WTC11 (cell line): ENCODE results near the gene COMMD9. TPM values are rescaled to one million over a fixed set of nuclear protein-coding genes. Genes with fewer than 3 reads are reported as not detected.

Experiments used
- ATAC-seq: fragments of 200-7000 bp; cut with Tn5 transposase; 2 replicates; pipeline ENCODE4 v1.10.0; 2021; ENCODE audit warnings: mild to moderate bottlenecking, moderate library complexity
- Bru-seq: library from RNA; stranded (reverse); fragments of 400-500 nt; gene quantifications from one replicate; lab custom pipeline; 2021; lab: Mats Ljungman, UMichigan
- CTCF ChIA-PET: fragments of 300-600 bp; sonication (Branson Sonifier 250); formaldehyde crosslinking; loops from one replicate; lab custom pipeline; 2021; ENCODE audit warnings: antibody characterized with exemption; lab: Charles Lee
- POLR2A ChIA-PET: fragments of 350-600 bp; sonication (Branson Sonifier 250); formaldehyde crosslinking; loops from one replicate; lab custom pipeline; 2021; ENCODE audit warnings: antibody characterized with exemption; lab: Charles Lee
- DNase-seq: peaks from one replicate; pipeline ENCODE4 v3.0.0; 2021; ENCODE audit warnings: low spot score
- H3K27ac Mint-ChIP-seq: 2 replicates; pipeline ENCODE4 v1.8.0; 2021; ENCODE audit warnings: mixed read lengths
- H3K27me3 Mint-ChIP-seq: 2 replicates; pipeline ENCODE4 v1.8.0; 2021; ENCODE audit warnings: low read depth, mild to moderate bottlenecking, moderate library complexity, mixed read lengths
- H3K36me3 Mint-ChIP-seq: 2 replicates; pipeline ENCODE4 v1.8.0; 2021; ENCODE audit warnings: mixed read lengths
- H3K4me1 Mint-ChIP-seq: 2 replicates; pipeline ENCODE4 v1.8.0; 2022; ENCODE audit warnings: mixed read lengths
- H3K4me3 Mint-ChIP-seq: 2 replicates; pipeline ENCODE4 v1.8.0; 2021; ENCODE audit warnings: mild to moderate bottlenecking, moderate library complexity, mixed read lengths
- H3K9me3 Mint-ChIP-seq: 2 replicates; pipeline ENCODE4 v1.8.0; 2021; ENCODE audit warnings: mixed read lengths
- CBFB ChIP-seq: sonication (generic); formaldehyde crosslinking; IDR thresholded peaks from 2 replicates; pipeline ENCODE4 v1.8.1; 2022; ENCODE audit warnings: mild to moderate bottlenecking, low read depth, missing genetic modification reagents
- CDX4 ChIP-seq: fragments of 250-450 bp; sonication (Bioruptor Pico); IDR thresholded peaks from 2 replicates; pipeline ENCODE4 v1.9.0; 2021; ENCODE audit warnings: moderate library complexity, mild to moderate bottlenecking, inconsistent platforms, borderline replicate concordance
- CREB1 ChIP-seq: sonication (generic); formaldehyde crosslinking; IDR thresholded peaks from 2 replicates; pipeline ENCODE4 v1.8.0; 2023; ENCODE audit warnings: mild to moderate bottlenecking, missing genetic modification reagents
- CTCF ChIP-seq: fragments of 200-600 bp; IDR thresholded peaks from 2 replicates; pipeline ENCODE4 v1.8.0; 2022; ENCODE audit warnings: antibody characterized with exemption
- ETV6 ChIP-seq: sonication (generic); formaldehyde crosslinking; IDR thresholded peaks from 2 replicates; pipeline ENCODE4 v1.8.1; 2022; ENCODE audit warnings: mild to moderate bottlenecking, missing genetic modification reagents
- FOXK1 ChIP-seq: sonication (generic); formaldehyde crosslinking; IDR thresholded peaks from 2 replicates; pipeline ENCODE4 v1.8.0; 2022; ENCODE audit warnings: mild to moderate bottlenecking, moderate library complexity, missing genetic modification reagents
- FOXP4 ChIP-seq: sonication (generic); formaldehyde crosslinking; IDR thresholded peaks from 2 replicates; pipeline ENCODE4 v1.8.0; 2022; ENCODE audit warnings: mild to moderate bottlenecking, missing genetic modification reagents
- GABPB1 ChIP-seq: sonication (generic); formaldehyde crosslinking; IDR thresholded peaks from 2 replicates; pipeline ENCODE4 v1.8.1; 2023; ENCODE audit warnings: mild to moderate bottlenecking, missing genetic modification reagents
- JUN ChIP-seq: sonication (generic); formaldehyde crosslinking; IDR thresholded peaks from 2 replicates; pipeline ENCODE4 v1.8.0; 2023; ENCODE audit warnings: mild to moderate bottlenecking, missing genetic modification reagents
- MAX ChIP-seq: sonication (generic); formaldehyde crosslinking; IDR thresholded peaks from 2 replicates; pipeline ENCODE4 v1.8.0; 2022; ENCODE audit warnings: mild to moderate bottlenecking, missing genetic modification reagents
- MYBL2 ChIP-seq: sonication (generic); formaldehyde crosslinking; IDR thresholded peaks from 2 replicates; pipeline ENCODE4 v1.8.1; 2023; ENCODE audit warnings: mild to moderate bottlenecking, moderate library complexity, missing genetic modification reagents
- NR2C2 ChIP-seq: sonication (generic); formaldehyde crosslinking; IDR thresholded peaks from 2 replicates; pipeline ENCODE4 v1.8.0; 2022; ENCODE audit warnings: mild to moderate bottlenecking, missing genetic modification reagents
- PRDM15 ChIP-seq: sonication (generic); formaldehyde crosslinking; IDR thresholded peaks from 2 replicates; pipeline ENCODE4 v1.8.0; 2022; ENCODE audit warnings: missing genetic modification reagents
- SMAD4 ChIP-seq: sonication (generic); formaldehyde crosslinking; IDR thresholded peaks from 2 replicates; pipeline ENCODE4 v1.8.0; 2022; ENCODE audit warnings: mild to moderate bottlenecking, missing genetic modification reagents
- SP1 ChIP-seq: sonication (generic); formaldehyde crosslinking; conservative IDR thresholded peaks from 2 replicates; pipeline ENCODE4 v1.8.1; 2022; ENCODE audit warnings: missing genetic modification reagents
- TEAD1 ChIP-seq: sonication (generic); formaldehyde crosslinking; IDR thresholded peaks from 2 replicates; pipeline ENCODE4 v1.8.0; 2022; ENCODE audit warnings: mild to moderate bottlenecking, missing genetic modification reagents
- TEAD4 ChIP-seq: sonication (generic); formaldehyde crosslinking; IDR thresholded peaks from 2 replicates; pipeline ENCODE4 v1.8.0; 2022; ENCODE audit warnings: mild to moderate bottlenecking, missing genetic modification reagents
- USF1 ChIP-seq: sonication (generic); formaldehyde crosslinking; IDR thresholded peaks from 2 replicates; pipeline ENCODE4 v1.8.0; 2022; ENCODE audit warnings: mild to moderate bottlenecking, missing genetic modification reagents
- USF2 ChIP-seq: sonication (generic); formaldehyde crosslinking; IDR thresholded peaks from 2 replicates; pipeline ENCODE4 v1.8.1; 2023; ENCODE audit warnings: mild to moderate bottlenecking, missing genetic modification reagents, moderate library complexity
- ZBTB21 ChIP-seq: sonication (generic); formaldehyde crosslinking; IDR thresholded peaks from 2 replicates; pipeline ENCODE4 v1.8.1; 2023; ENCODE audit warnings: mild to moderate bottlenecking, missing genetic modification reagents, borderline replicate concordance
- ZNF263 ChIP-seq: sonication (generic); formaldehyde crosslinking; IDR thresholded peaks from 2 replicates; pipeline ENCODE4 v1.8.1; 2022; ENCODE audit warnings: low read depth, mild to moderate bottlenecking, moderate library complexity, missing genetic modification reagents
- ZNF396 ChIP-seq: fragments of 250-450 bp; sonication (Bioruptor Pico); IDR thresholded peaks from 2 replicates; pipeline ENCODE4 v1.8.0; 2021; ENCODE audit warnings: mild to moderate bottlenecking, moderate library complexity, borderline replicate concordance
- ZNF425 ChIP-seq: fragments of 250-450 bp; sonication (Bioruptor Pico); conservative IDR thresholded peaks from 2 replicates; pipeline ENCODE4 v1.9.0; 2021; ENCODE audit warnings: mild to moderate bottlenecking
- long read RNA-seq, 3 experiments: library from RNA in 1 of 3; library from capped mRNA in 1 of 3; library from polyadenylated mRNA in 1 of 3; unstranded in 2 of 3; stranded (forward) in 1 of 3; transcript quantifications; one replicate each; pipeline ENCODE4 v2.0.0, GENCODE V29; 2021
- total RNA-seq: library from RNA; stranded (reverse); gene quantifications from 3 replicates; pipeline ENCODE4 v1.2.3, GENCODE V29; 2021

The COMMD9 gene
- total RNA-seq (26.1 to 33.3 TPM (median 27.1 TPM) in 3 replicates), Bru-seq, nascent RNA (percentile 51 among the genes with signal in this experiment)
- long read RNA-seq, experiment 1, transcript COMMD9-201 (6 exons, 2,954 nt) = major isoform, 67 of 78 reads
- long read RNA-seq, experiment 1, partial matches to known transcripts = 0 of 78 reads
- long read RNA-seq, experiment 1, other reads (novel, unspliced or antisense) = 7 of 78 reads
- long read RNA-seq, experiment 2, transcript COMMD9-201 (6 exons, 2,954 nt) = major isoform, 11 of 24 reads
- long read RNA-seq, experiment 2, partial matches to known transcripts = 3 of 24 reads
- long read RNA-seq, experiment 2, other reads (novel, unspliced or antisense) = 8 of 24 reads
- long read RNA-seq, experiment 3, transcript COMMD9-201 (6 exons, 2,954 nt) = major isoform, 110 of 139 reads
- long read RNA-seq, experiment 3, partial matches to known transcripts = 0 of 139 reads
- long read RNA-seq, experiment 3, other reads (novel, unspliced or antisense) = 27 of 139 reads

- Mint-ChIP-seq H3K4me3 (peak within 1 kb of the TSS; percentile 92), H3K36me3 (no peaks in the 10 kb centered on the region), H3K9me3 (peaks cover 4% of the 10 kb centered on the region), H3K27me3 (peaks cover 24% of the 10 kb centered on the region), H3K4me1 (peaks cover 5% of the 10 kb centered on the region), H3K27ac (peak within 1 kb of the TSS; percentile 80)
- ChIA-PET POLR2A (no interaction called here), CTCF (interaction anchor here (0.5 to 7.6 kb wide), 5 partner anchors 21 to 204 kb away, joined by 5 to 114 read pairs (median 6); no protein-coding TSS in a partner anchor)
- DNase-seq (peak; percentile 96), ATAC-seq (peak; percentile 94)
- no peak for TF ChIP-seq JUN (CRISPR knock-in tag)
- no peak for TF ChIP-seq CTCF
- peak; percentile 97 for TF ChIP-seq FOXK1
- TF ChIP-seq CDX4 (CRISPR knock-in tag) = no peak
- peak; percentile 100 for TF ChIP-seq USF2 (CRISPR knock-in tag)
- TF ChIP-seq TEAD1 (CRISPR knock-in tag) = no peak
- no peak for TF ChIP-seq TEAD4 (CRISPR knock-in tag)
- TF ChIP-seq USF1 (CRISPR knock-in tag) = peak; percentile 100
- no peak for TF ChIP-seq ZNF263 (CRISPR knock-in tag)
- TF ChIP-seq PRDM15 (CRISPR knock-in tag) = no peak
- TF ChIP-seq ETV6 = peak; percentile 57; the same call in 1 of the 2 replicates
- TF ChIP-seq CREB1 (CRISPR knock-in tag) = no peak
- no peak for TF ChIP-seq NR2C2 (CRISPR knock-in tag)
- no peak for TF ChIP-seq ZNF396
- peak; percentile 49; the same call in 1 of the 2 replicates for TF ChIP-seq GABPB1 (CRISPR knock-in tag)
- peak; percentile 76; the same call in 1 of the 2 replicates for TF ChIP-seq MAX
- no peak for TF ChIP-seq MYBL2
- TF ChIP-seq ZBTB21 (CRISPR knock-in tag) = no peak
- no peak for TF ChIP-seq CBFB (CRISPR knock-in tag)
- TF ChIP-seq FOXP4 = peak; percentile 38; the same call in 1 of the 2 replicates
- no peak for TF ChIP-seq SMAD4 (CRISPR knock-in tag)
- peak; percentile 41; the same call in 1 of the 2 replicates for TF ChIP-seq SP1 (CRISPR knock-in tag)
- TF ChIP-seq ZNF425 (CRISPR knock-in tag) = no peak
Measured at GRCh38 chr11:36289226-36289852, at the start of gene COMMD9. TSS of gene COMMD9 (minus strand) at chr11:36289424. CDS start at chr11:36289412, 12 bp downstream.
